GM19468 (cell line): ENCODE measurements around the gene RNF144A.

Source experiments
- ATAC-seq: cut with Tn5 transposase; IDR thresholded peaks from one replicate; pipeline ENCODE4 v1.9.1; 2021; ENCODE audit warnings: mild to moderate bottlenecking, moderate library complexity, moderate number of reproducible peaks; ENCODE audit not compliant: unreplicated experiment; ENCODE audit errors: extremely low read depth

RNF144A gene

GRCh38 chr2:6906165-6906741 is 11.0 kb upstream of the RNF144A start:
- ATAC-seq = no peak

- no peak for ATAC-seq
Measured at GRCh38 chr2:6908291-6908690, 8.9 kb upstream of the RNF144A start.

- ATAC-seq = peak; percentile 93
Measured at GRCh38 chr2:6909431-6910385, 7.5 kb upstream of the RNF144A start.

GRCh38 chr2:6911721-6912120 is 5.5 kb upstream of the RNF144A start:
- no peak for ATAC-seq

- ATAC-seq = no peak
Measured at GRCh38 chr2:6913415-6914157, 3.6 kb upstream of the RNF144A start.

GRCh38 chr2:6914828-6915227 is 2.4 kb upstream of the RNF144A start:
- ATAC-seq = no peak

GRCh38 chr2:6915399-6915798 is 1.8 kb upstream of the RNF144A start:
- ATAC-seq = no peak

- ATAC-seq = no peak
Measured at GRCh38 chr2:6916224-6916623, 988 bp upstream of the RNF144A start.

- ATAC-seq = no peak
Measured at GRCh38 chr2:6916736-6917070, 509 bp upstream of the RNF144A start.

GRCh38 chr2:6917761-6918421 is 679 bp downstream of the RNF144A start:
- ATAC-seq = peak; percentile 9

- no peak for ATAC-seq
Measured at GRCh38 chr2:6919901-6920742, 2.9 kb downstream of the RNF144A start.

- ATAC-seq = no peak
Measured at GRCh38 chr2:6920743-6921064, 3.5 kb downstream of the RNF144A start.

GRCh38 chr2:6921321-6921922 is 4.2 kb downstream of the RNF144A start:
- no peak for ATAC-seq

- no peak for ATAC-seq
Measured at GRCh38 chr2:6922201-6922656, 5.0 kb downstream of the RNF144A start.

GRCh38 chr2:6923319-6923718 is 6.1 kb downstream of the RNF144A start:
- ATAC-seq = no peak

GRCh38 chr2:6924101-6924923 is 7.1 kb downstream of the RNF144A start:
- no peak for ATAC-seq

GRCh38 chr2:6924924-6925409 is 7.8 kb downstream of the RNF144A start:
- no peak for ATAC-seq

GRCh38 chr2:6926071-6926732 is 9.0 kb downstream of the RNF144A start:
- no peak for ATAC-seq
